ENCODE data around the gene UBE2E3. TPM values are rescaled to one million over a fixed set of nuclear protein-coding genes. Genes with fewer than 3 reads are reported as not detected.
"Not testable (repeated sequence)": the region's sequence is repeated elsewhere in the genome, so short reads cannot be mapped to it uniquely, and the experiment has no call there.

The UBE2E3 gene
- polyA plus RNA-seq (2011; rRNA removed) (124 and 127 TPM in 2 replicates), polyA minus RNA-seq (2011; rRNA and poly(A)+ RNA removed) (45.9 and 48.8 TPM in 2 replicates)

DNA sequence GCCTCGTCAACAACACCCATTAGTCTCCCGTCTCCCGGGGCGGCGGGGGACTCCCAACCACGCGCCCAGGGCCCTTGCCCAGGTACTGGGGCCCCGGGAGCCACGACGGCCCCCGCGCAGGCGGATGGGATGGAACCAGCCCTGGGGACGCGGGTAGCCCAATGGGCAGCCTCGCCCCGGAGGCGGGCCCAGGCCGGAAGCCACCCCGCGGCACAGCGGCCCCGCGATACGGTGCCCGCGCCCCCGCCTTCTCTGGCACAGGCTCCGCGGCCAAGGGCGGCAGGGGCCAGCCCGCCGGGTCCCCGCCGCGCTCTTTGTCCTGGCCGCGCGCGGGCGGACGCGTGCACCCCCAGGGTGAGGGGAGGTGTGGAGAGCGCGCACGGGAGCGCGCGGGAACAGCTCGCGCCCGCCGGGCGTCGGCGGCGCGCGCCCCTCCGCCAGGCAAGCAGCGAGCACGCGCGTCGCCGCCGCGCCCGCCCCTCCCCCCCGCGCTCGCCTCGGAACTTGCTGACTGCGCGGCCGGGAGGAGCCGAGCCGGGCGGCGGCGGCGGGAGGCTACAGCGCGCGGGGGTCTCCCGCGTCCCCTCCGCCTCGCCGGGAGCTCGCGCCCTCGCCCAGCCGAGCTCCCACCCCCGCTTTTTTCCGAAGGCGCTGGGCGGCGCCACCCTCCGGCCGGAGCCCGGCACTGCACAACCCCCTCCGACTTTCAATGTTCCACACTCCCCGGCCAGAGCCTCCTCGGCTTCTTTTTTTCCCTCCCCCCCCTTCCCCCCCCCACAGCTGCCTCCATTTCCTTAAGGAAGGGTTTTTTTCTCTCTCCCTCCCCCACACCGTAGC lies at the start of gene UBE2E3:
Gene UBE2E3 (plus strand): TSS at position 500 of the 837 bp plus-strand sequence. CDS start 1,438 bp downstream, outside the sequence.
- no peaks in the 10 kb centered on the region for H3K9me3 ChIP-seq (ENCODE audit: control insufficient read depth, insufficient read depth, low read length)
- peak; percentile 42 for DNase-seq (ENCODE audit: low read depth, low spot score)
- ChIA-PET POLR2A (interaction anchor here (0.6 to 1.5 kb wide), 6 partner anchors 9 to 789 kb away, joined by 3 to 8 read pairs (median 4); no protein-coding TSS in a partner anchor), CTCF (interaction anchor here (0.5 to 3.7 kb wide), 22 partner anchors 9 to 856 kb away, joined by 3 to 43 read pairs (median 4); no protein-coding TSS in a partner anchor)
- H3K4me3 ChIP-seq (ENCODE audit: low read depth, low read length): peak within 1 kb of the TSS; percentile 82
- H3K27ac ChIP-seq (ENCODE audit: low read depth, low read length): peak within 1 kb of the TSS; percentile 83
- TF ChIP-seq, protein P1, sequence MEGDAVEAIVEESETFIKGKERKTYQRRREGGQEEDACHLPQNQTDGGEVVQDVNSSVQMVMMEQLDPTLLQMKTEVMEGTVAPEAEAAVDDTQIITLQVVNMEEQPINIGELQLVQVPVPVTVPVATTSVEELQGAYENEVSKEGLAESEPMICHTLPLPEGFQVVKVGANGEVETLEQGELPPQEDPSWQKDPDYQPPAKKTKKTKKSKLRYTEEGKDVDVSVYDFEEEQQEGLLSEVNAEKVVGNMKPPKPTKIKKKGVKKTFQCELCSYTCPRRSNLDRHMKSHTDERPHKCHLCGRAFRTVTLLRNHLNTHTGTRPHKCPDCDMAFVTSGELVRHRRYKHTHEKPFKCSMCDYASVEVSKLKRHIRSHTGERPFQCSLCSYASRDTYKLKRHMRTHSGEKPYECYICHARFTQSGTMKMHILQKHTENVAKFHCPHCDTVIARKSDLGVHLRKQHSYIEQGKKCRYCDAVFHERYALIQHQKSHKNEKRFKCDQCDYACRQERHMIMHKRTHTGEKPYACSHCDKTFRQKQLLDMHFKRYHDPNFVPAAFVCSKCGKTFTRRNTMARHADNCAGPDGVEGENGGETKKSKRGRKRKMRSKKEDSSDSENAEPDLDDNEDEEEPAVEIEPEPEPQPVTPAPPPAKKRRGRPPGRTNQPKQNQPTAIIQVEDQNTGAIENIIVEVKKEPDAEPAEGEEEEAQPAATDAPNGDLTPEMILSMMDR (IDR thresholded peaks at IDR 0.05; ENCODE audit: low read depth, low read length): peak; percentile 70
- H3K27me3 ChIP-seq (ENCODE audit: control insufficient read depth, insufficient read depth, low read length): no peaks in the 10 kb centered on the region

DNA sequence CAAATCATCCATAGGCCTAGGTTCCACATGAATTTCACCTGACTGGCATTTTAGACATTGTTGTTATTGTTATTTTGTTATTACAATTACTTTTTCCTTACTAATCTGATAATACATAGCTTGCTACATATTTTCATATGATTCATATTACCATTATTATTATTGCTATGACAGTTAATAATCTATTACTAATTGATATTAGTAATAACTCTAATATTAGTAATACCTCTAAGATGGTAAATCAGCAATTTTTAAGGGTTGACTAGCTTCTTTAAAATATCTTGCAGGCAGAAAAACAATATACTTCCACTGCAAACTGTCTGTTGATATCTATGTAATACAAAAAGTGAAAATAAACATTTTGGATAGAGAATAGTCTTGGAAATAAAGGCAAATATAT lies 48.6 kb upstream of the UBE2E3 start:
- no peaks in the 10 kb centered on the region for H3K27me3 ChIP-seq (ENCODE audit: control insufficient read depth, insufficient read depth, low read length)
- no peak overlapping the region for H3K27ac ChIP-seq (ENCODE audit: low read depth, low read length)
- ChIA-PET POLR2A (no interaction called here), CTCF (interaction anchor here (0.9 kb wide), 1 partner anchor 32 kb away, joined by 3 read pairs; no protein-coding TSS in a partner anchor)
- no peak for DNase-seq (ENCODE audit: low read depth, low spot score)
- TF ChIP-seq, protein P1 (IDR thresholded peaks at IDR 0.05; ENCODE audit: low read depth, low read length): no peak
- H3K9me3 ChIP-seq (ENCODE audit: control insufficient read depth, insufficient read depth, low read length): no peaks in the 10 kb centered on the region
- H3K4me3 ChIP-seq (ENCODE audit: low read depth, low read length): no peak overlapping the region

DNA sequence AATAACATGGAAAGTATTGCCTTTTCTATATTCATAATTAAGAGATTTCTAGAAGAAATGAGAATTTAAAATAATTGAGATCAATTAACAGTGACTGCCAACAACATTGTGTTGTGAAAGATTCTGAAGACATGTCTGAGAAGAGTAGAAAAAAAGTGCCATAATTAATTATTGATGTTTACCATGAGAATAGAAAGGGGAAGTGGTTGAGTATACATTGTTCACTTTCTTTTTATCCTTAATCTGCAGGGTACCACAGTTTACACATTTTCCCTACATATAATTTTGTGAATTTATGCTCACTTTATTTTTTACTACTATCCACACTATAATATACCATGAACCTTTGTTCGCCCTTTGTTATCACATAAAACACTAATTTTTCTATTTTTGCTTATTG lies 47.1 kb upstream of the UBE2E3 start:
- CTCF ChIA-PET: no interaction called here
- Histone ChIP-seq H3K9me3 (ENCODE audit: control insufficient read depth, insufficient read depth, low read length) (no peaks in the 10 kb centered on the region), H3K4me3 (ENCODE audit: low read depth, low read length) (no peak overlapping the region), H3K27me3 (ENCODE audit: control insufficient read depth, insufficient read depth, low read length) (no peaks in the 10 kb centered on the region), H3K27ac (ENCODE audit: low read depth, low read length) (no peak overlapping the region)
- POLR2A ChIA-PET: no interaction called here
- TF ChIP-seq, protein P1 (IDR thresholded peaks at IDR 0.05; ENCODE audit: low read depth, low read length): no peak
- no peak for DNase-seq (ENCODE audit: low read depth, low spot score)

DNA sequence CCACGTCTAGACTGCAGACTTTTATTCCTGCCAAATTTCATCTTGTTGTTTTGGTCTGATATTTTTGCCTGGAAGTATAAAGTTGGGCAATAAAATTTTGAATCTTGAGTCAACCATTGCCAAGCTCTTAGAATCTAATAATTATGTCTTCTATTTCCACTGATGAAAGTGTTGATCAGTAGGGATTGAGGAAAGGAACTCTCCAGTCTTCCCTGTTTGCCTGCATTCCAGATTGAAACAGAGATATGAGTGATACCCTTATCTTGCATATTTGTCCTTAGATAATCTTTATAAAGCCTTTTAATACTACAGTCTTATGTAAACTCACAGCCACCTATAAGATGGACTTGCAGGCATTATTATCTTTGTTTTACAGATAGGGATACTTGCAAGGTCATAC lies 45.5 kb upstream of the UBE2E3 start:
- Histone ChIP-seq H3K27me3 (ENCODE audit: control insufficient read depth, insufficient read depth, low read length) (no peaks in the 10 kb centered on the region), H3K27ac (ENCODE audit: low read depth, low read length) (no peak overlapping the region), H3K9me3 (ENCODE audit: control insufficient read depth, insufficient read depth, low read length) (no peaks in the 10 kb centered on the region), H3K4me3 (ENCODE audit: low read depth, low read length) (no peak overlapping the region)
- ChIA-PET CTCF (interaction anchor here (1.4 kb wide), 1 partner anchor 9 kb away, joined by 3 read pairs; no protein-coding TSS in a partner anchor), POLR2A (no interaction called here)
- DNase-seq (ENCODE audit: low read depth, low spot score): no peak
- TF ChIP-seq, protein P1 (IDR thresholded peaks at IDR 0.05; ENCODE audit: low read depth, low read length): no peak

DNA sequence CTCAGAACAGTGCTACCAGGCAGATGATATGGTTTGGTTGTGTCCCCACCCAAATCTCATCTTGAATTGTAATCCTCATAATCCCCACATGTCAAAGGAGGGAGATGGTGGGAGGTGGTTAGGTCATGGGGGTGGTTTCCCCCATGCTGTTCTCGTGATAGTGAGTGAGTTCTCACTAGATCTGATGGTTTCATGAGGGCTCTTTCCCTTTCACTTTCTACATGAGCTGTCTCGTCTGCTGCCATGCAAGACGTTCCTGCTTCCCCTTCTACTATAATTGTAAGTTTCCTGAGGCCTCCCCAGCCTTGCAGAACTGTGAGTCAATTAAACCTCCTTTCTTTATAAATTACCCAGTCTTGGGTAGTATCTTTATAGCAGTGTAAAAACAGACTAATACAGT lies 42.9 kb upstream of the UBE2E3 start:
- H3K27ac ChIP-seq (ENCODE audit: low read depth, low read length); H3K4me3 ChIP-seq (ENCODE audit: low read depth, low read length); DNase-seq (ENCODE audit: low read depth, low spot score); H3K27me3 ChIP-seq (ENCODE audit: control insufficient read depth, insufficient read depth, low read length); POLR2A ChIA-PET; H3K9me3 ChIP-seq (ENCODE audit: control insufficient read depth, insufficient read depth, low read length); CTCF ChIA-PET: not testable (repeated sequence)

Measured in AG04450 (cell line).